Non-pigmented ciliary epithelial cell (primary cell): ENCODE results near the gene STX18.

ENCODE experiments used
- DNase-seq: peaks from one replicate; pipeline ENCODE4 v3.0.0-alpha.2; 2010; ENCODE audit warnings: low read depth

STX18 gene

DNA sequence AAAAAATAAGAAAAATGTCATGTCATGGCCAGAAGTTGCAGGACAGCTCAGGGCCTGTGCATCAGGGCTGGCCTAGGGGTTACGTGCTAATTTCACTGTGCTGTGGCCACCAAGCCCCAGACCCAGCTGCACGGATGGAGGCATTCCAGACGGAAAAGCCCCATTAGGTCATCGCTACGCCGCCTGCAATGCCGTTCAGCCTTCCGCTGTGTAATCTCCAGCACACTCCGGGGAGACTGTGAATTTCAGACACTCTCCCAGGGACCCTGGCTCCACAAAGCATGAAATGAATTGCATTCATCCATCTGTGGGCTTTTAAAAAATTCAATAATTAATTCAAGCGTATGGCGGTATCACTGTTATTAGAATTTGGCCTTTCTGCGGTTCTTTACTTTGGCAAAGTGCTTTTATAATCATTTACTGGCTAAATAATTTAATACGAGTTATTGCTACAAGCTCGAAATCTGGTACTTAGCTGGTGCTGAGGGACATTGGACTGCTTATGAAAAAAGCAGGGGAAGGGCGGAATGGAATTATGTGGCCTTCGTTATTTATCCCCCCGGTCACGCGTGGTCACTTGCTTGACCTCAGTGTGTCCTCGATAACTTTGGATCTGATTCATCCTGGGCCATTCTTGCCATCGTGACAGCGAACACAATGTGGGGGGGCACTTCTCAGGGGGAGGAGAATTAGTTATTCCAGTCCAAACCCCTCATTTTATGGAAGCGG, 164.0 kb downstream of the STX18 start:
- no peak for DNase-seq

DNA sequence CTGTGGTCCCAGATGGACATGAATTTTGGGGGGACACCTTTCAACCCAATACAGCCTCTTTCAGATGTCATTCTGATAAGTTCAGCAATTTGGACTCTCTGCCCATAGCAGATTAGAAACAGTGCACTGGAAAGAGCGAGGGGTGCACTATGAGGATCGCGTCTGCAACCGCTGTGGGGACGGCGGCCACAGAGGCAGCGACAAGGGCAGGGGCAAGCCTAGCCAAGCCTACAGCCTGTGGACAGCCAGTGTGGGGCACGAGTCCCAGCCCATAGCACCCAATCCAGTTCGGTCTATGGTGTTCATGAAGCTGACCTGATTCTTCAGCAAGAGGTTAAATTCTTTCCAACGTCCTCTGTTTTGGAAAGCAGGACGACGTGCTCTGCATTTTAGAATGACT, 164.7 kb downstream of the STX18 start:
- DNase-seq: no peak

DNA sequence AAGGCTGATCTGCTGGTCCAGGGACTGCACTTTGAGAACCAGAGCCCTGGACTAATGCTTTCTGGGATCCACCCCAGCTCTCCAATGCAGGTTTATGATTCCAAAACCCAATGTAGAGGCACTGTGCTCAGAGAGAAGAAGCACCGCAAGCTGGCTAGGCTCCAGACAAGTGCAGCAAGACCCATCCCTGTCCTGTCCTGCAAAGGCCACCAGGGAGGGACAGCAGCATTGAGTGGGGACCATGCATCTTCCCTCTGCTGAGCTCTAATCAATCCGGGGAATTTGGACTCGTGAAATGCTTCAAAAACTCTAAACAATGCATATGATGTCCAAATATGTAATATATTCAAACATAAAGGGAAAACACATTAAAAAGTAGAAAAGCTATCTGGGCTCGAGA, 165.8 kb downstream of the STX18 start:
- no peak for DNase-seq

DNA sequence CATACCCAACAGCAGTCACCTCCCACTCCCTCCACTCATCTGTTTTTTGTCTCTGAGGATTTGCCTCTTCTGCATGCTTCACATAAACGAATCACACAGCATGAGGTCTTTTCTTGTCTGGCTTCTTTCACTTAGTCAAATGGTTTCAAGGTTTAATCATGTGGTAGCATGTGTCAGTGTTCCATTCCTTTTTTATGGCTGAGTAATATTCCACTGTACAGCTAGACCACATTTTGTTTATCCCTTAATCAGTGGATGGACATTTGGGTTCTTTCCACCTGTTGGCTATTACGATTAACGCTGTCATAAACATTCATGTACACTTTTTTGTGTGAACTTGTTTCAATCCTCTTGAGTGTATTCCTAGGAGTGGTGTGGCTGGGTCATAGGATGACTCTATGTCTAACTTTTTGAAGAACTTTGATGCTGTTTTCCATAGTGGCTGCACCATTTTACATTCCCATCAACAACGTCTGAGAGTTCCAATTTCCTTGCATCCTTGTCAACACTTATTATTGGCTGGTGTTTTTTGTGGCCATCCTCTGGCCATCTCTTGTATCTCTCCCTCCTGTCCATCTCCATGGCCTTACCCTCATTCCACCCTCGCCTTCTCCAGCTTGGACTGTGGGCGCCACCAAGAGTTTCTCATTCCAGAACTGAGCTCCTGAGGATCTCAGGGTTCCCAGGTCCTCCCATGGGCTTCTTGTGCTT, 167.3 kb downstream of the STX18 start:
- DNase-seq: no peak
